Left lung (tissue), 10 donors: ENCODE measurements around the gene CCDC9B. TPM values are rescaled to one million over a fixed set of nuclear protein-coding genes. Genes with fewer than 3 reads are reported as not detected.

ENCODE experiments used
- ATAC-seq: fragments of 200-7000 bp; cut with Tn5 transposase; one replicate; pipeline ENCODE4 v1.9.1; 2020; ENCODE audit warnings: moderate library complexity
- DNase-seq, 4 donors: peaks; one replicate each; pipeline ENCODE4 v3.0.0-alpha.2; 2013 to 2020
- H3K27ac ChIP-seq, 2 donors: fragments of 200-600 bp; sonication (generic) in 1 of 2; one replicate each; pipeline versions ENCODE4 v1.5.0 to v1.8.0; 2020 to 2021
- H3K27me3 ChIP-seq, 2 donors: fragments of 200-600 bp; sonication (generic) in 1 of 2; one replicate each; pipeline versions ENCODE4 v1.5.0 to v1.8.0; 2020 to 2021
- H3K36me3 ChIP-seq, 2 donors: fragments of 200-600 bp; sonication (generic) in 1 of 2; one replicate each; pipeline versions ENCODE4 v1.5.0 to v1.8.0; 2020 to 2021
- H3K4me1 ChIP-seq, 2 donors: fragments of 200-600 bp; one replicate each; pipeline ENCODE4 v1.8.0; 2021
- H3K4me3 ChIP-seq, 2 donors: fragments of 200-600 bp; sonication (generic) in 1 of 2; one replicate each; pipeline versions ENCODE4 v1.5.0 to v1.8.0; 2020 to 2021; ENCODE audit warnings: mild to moderate bottlenecking in 1 of 2
- H3K9me3 ChIP-seq, 2 donors: fragments of 200-600 bp; sonication (generic) in 1 of 2; one replicate each; pipeline versions ENCODE4 v1.5.0 to v1.8.0; 2020 to 2021
- CTCF ChIP-seq, 2 donors: fragments of 200-600 bp; sonication (generic) in 1 of 2; IDR thresholded peaks; one replicate each; pipeline versions ENCODE4 v1.5.0 to v1.8.0; 2021; ENCODE audit warnings: antibody characterized with exemption in 2 of 2
- intact Hi-C, 2 donors: fragments of 100-400 bp; cut with DNase I; formaldehyde crosslinking; loops; one replicate each; pipeline versions ENCODE4 v1.11.2 to v1.14.2; 2022
- polyA plus RNA-seq, 6 donors: library from polyadenylated mRNA; unstranded; fragments of 120-200 nt; gene quantifications; one replicate each; pipeline ENCODE4 v1.2.1, GENCODE V29; 2013; ENCODE audit not compliant: insufficient read length in 6 of 6
- total RNA-seq, 2 donors: library from RNA; stranded (reverse); fragmentation: NEBNext Ultra II Directional; extraction: Animal tissue kit (Norgen Biotek cat#: 25700); gene quantifications; one replicate each; pipeline ENCODE4 v1.2.1, GENCODE V29; 2021
- donor health status: DM: no; HTN: yes; CAD: no.
- donor health status: DM: no; HTN: no; CAD: no.

Gene CCDC9B
- total and polyA plus RNA-seq, 8 donors: 4.5 to 65.4 (median 9.1) TPM

GRCh38 chr15:40282869-40283614 is 57.7 kb downstream of the CCDC9B start, which contains the start of gene ANKRD63:
Gene ANKRD63, minus strand, starts transcription at chr15:40283064. Its CDS starts 478 bp downstream, at chr15:40282586.
- H3K4me3 ChIP-seq: peak within 1 kb of the TSS; percentile 42 to 59
- peak in 1 of 4 donors; percentile 88 for DNase-seq
- H3K27me3 ChIP-seq: peaks cover 52 to 72% of the 10 kb centered on the region in 2 donors
- no peak for TF ChIP-seq CTCF (IDR thresholded peaks at IDR 0.05)
- H3K27ac ChIP-seq: no peak within 1 kb of the TSS
- H3K9me3 ChIP-seq: no peaks in the 10 kb centered on the region
- peak; percentile 32 for ATAC-seq
- peaks cover 21 to 61% of the 10 kb centered on the region in 2 donors for H3K4me1 ChIP-seq
- peaks cover 0 to 16% of the 10 kb centered on the region in 2 donors for H3K36me3 ChIP-seq
- intact Hi-C loops: loop anchor here in 1 of 2 donors (10.0 kb wide), 1 partner anchor 142 kb away; no protein-coding TSS in a partner anchor

GRCh38 chr15:40282147-40282868 is 58.4 kb downstream of the CCDC9B start:
- peaks cover 52 to 78% of the 10 kb centered on the region in 2 donors for H3K27me3 ChIP-seq
- peak overlapping the region; percentile 42 to 59 for H3K4me3 ChIP-seq
- H3K27ac ChIP-seq: no peak overlapping the region
- peaks cover 21 to 68% of the 10 kb centered on the region in 2 donors for H3K4me1 ChIP-seq
- peak; percentile 31 to 32 for TF ChIP-seq CTCF (IDR thresholded peaks at IDR 0.05)
- peak in 2 of 4 donors; percentile 24 to 93 for DNase-seq
- peak; percentile 58 for ATAC-seq
- peaks cover 0 to 8% of the 10 kb centered on the region in 2 donors for H3K36me3 ChIP-seq
- intact Hi-C loops: loop anchor here in 1 of 2 donors (10.0 kb wide), 1 partner anchor 142 kb away; no protein-coding TSS in a partner anchor
- no peaks in the 10 kb centered on the region for H3K9me3 ChIP-seq

GRCh38 chr15:40281801-40282146 is 59.0 kb downstream of the CCDC9B start:
- TF ChIP-seq CTCF (IDR thresholded peaks at IDR 0.05): no peak
- ATAC-seq: no peak
- no peaks in the 10 kb centered on the region for H3K9me3 ChIP-seq
- peaks cover 21 to 72% of the 10 kb centered on the region in 2 donors for H3K4me1 ChIP-seq
- intact Hi-C loops: loop anchor here in 1 of 2 donors (10.0 kb wide), 1 partner anchor 143 kb away; no protein-coding TSS in a partner anchor
- peak overlapping the region; percentile 42 to 59 for H3K4me3 ChIP-seq
- DNase-seq: no peak
- peaks cover 0 to 3% of the 10 kb centered on the region in 2 donors for H3K36me3 ChIP-seq
- H3K27ac ChIP-seq: no peak overlapping the region
- H3K27me3 ChIP-seq: peaks cover 52 to 79% of the 10 kb centered on the region in 2 donors

Other genes with a start within 250 kb of the CCDC9B start
- 10 to 100 TPM; 16.2 to 21.2 TPM for gene BMF, start 232.1 kb downstream of the CCDC9B start, total RNA-seq
- gene BMF, start 232.1 kb downstream of the CCDC9B start, polyA plus RNA-seq: 10 to 100 TPM; 50.1 to 58.6 (median 52.1) TPM
- gene BUB1B, start 179.9 kb downstream of the CCDC9B start, total RNA-seq: 1 to 10 TPM; 4.6 to 8.6 TPM
- 10 to 100 TPM; 21.0 to 54.5 (median 32.4) TPM for gene BUB1B, start 179.9 kb downstream of the CCDC9B start, polyA plus RNA-seq
- gene PAK6, start 101.9 kb downstream of the CCDC9B start, total RNA-seq: 10 to 100 TPM in 1 of 2 donors, 1 to 10 TPM in 1; 9.0 to 14.6 TPM
- gene PAK6, start 101.9 kb downstream of the CCDC9B start, polyA plus RNA-seq: 1 to 10 TPM; 5.3 to 8.3 (median 7.6) TPM
- gene ANKRD63, start 57.9 kb downstream of the CCDC9B start, total RNA-seq: not detected
- gene ANKRD63, start 57.9 kb downstream of the CCDC9B start, polyA plus RNA-seq: not detected
- 10 to 100 TPM; 30.8 to 86.4 TPM for gene PLCB2, start 33.0 kb downstream of the CCDC9B start, total RNA-seq
- gene PLCB2, start 33.0 kb downstream of the CCDC9B start, polyA plus RNA-seq: 10 to 100 TPM; 13.5 to 19.6 (median 14.6) TPM
- gene INAFM2, start 17.2 kb downstream of the CCDC9B start, total RNA-seq: 10 to 100 TPM; 27.1 to 37.1 TPM
- 10 to 100 TPM; 20.5 to 31.1 (median 22.7) TPM for gene INAFM2, start 17.2 kb downstream of the CCDC9B start, polyA plus RNA-seq
- gene PHGR1, start 10.1 kb upstream of the CCDC9B start, total RNA-seq: not detected
- gene PHGR1, start 10.1 kb upstream of the CCDC9B start, polyA plus RNA-seq: not detected
- gene DISP2, start 17.3 kb upstream of the CCDC9B start, total RNA-seq: 1 to 10 TPM in 1 of 2 donors, under 1 TPM in 1; 0.65 to 2.5 TPM
- 1 to 10 TPM in 5 of 6 donors, under 1 TPM in 1; 0.61 to 3.1 (median 1.6) TPM for gene DISP2, start 17.3 kb upstream of the CCDC9B start, polyA plus RNA-seq
- 10 to 100 TPM; 14.2 to 32.2 TPM for gene KNSTRN, start 41.8 kb upstream of the CCDC9B start, total RNA-seq
- gene KNSTRN, start 41.8 kb upstream of the CCDC9B start, polyA plus RNA-seq: 10 to 100 TPM; 25.2 to 46.2 (median 31.8) TPM
- 100 to 1,000 TPM in 1 of 2 donors, 10 to 100 TPM in 1; 61.9 to 104 TPM for gene IVD, start 64.9 kb upstream of the CCDC9B start, total RNA-seq
- 100 to 1,000 TPM in 5 of 6 donors, 10 to 100 TPM in 1; 87.4 to 132 (median 117) TPM for gene IVD, start 64.9 kb upstream of the CCDC9B start, polyA plus RNA-seq
- 10 to 100 TPM; 23.7 to 27.2 TPM for gene BAHD1, start 100.0 kb upstream of the CCDC9B start, total RNA-seq
- 10 to 100 TPM; 11.4 to 18.0 (median 14.8) TPM for gene BAHD1, start 100.0 kb upstream of the CCDC9B start, polyA plus RNA-seq
- gene CHST14, start 130.0 kb upstream of the CCDC9B start, total RNA-seq: 10 to 100 TPM; 15.1 to 20.2 TPM
- gene CHST14, start 130.0 kb upstream of the CCDC9B start, polyA plus RNA-seq: 10 to 100 TPM; 33.8 to 44.1 (median 39.4) TPM
- gene CCDC32, start 224.1 kb upstream of the CCDC9B start, total RNA-seq: 10 to 100 TPM; 19.4 to 29.5 TPM
- 10 to 100 TPM; 27.9 to 31.6 (median 29.0) TPM for gene CCDC32, start 224.1 kb upstream of the CCDC9B start, polyA plus RNA-seq
- gene RPUSD2, start 228.4 kb upstream of the CCDC9B start, total RNA-seq: 1 to 10 TPM; 5.8 to 6.6 TPM
- gene RPUSD2, start 228.4 kb upstream of the CCDC9B start, polyA plus RNA-seq: 10 to 100 TPM in 1 of 6 donors, 1 to 10 TPM in 5; 5.3 to 10.2 (median 8.1) TPM